ENCODE data around the gene COL4A2.

The COL4A2 gene

DNA sequence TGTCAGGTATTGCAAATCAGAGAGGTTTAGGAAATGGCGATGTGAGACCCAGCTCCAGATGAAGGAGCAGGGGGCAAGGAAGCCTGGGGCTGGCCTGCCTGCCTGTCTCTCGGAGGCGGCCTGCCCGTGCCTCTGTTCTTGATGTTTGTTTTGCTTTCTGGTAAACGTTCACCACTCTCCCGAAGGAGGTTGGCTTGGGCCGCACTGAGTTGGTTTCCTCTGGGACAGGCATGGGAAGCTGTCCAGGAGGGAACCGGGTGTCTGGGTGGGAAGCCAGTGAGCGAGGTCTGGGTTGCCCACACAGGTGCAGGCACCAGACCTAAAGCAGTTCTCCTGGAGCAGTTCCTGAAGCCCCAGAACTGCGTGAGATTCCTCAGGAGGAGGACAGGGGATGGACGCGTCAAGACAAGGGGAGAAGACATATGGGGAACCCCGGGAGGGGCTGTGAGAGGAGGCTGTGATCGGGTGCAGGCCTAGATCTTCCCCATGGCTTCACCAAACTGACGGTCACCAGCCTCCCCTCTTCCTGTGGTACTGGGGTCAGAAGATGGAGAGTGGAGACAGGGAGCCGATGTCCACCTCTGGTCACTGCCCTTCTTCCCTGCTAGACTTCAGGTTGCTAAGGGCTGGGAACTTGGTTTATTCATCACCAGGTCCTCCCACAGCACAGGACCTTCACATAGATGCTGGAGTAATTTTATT is 15.2 kb downstream of the COL4A2 start:
- no peak for DNase-seq (ENCODE audit: low spot score)

DNA sequence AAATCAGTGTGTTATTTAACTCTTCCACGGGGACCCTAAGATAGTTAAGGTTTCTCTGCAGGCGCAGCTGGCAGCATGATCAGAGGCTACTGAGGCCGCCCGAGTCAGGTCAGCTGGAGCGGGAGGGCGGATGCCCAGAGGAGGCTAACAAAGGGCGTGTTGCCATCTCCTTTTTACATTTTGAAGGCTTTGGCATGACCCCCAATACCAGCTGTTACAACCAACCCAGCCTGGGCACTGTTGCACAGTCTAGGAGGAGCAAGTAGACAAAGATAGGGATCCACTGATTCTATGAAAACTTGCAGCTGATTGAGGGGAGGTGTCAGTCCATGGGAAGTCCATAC is 15.7 kb downstream of the COL4A2 start:
- DNase-seq (ENCODE audit: low spot score): no peak

DNA sequence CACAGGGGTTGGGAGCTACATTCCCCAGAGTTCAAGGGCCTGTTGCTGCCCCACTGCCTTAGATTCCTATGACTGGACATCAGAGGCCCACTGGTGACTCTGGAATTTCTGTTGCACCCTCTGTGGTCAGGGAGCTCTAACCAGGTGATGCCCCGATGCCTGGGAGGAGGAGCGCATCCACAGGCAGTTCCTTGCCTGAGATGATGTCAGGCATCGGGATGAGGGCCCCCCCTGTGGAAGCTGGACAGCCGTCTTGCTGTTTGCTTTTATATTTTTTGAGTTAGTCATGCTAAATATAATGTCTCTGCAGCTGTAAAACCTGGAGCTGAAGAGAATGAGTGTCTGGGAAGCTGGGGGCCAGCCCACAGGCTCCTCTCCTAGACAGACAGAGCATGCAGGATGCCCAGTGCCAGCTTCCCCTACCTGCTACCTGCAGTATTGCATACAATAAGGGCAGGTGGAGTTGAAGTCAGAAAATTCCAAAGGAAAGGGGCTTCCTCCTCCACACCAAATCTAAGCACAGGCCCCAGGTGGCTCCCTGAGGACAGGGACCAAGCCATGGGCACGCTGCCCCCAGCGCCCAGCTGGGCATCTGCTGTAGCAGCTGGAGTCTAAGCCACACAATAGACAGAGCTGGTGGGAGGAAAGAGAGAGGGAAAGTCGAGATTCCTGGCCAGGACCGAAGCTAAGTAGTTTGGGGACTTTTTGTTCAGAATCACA is 16.2 kb downstream of the COL4A2 start:
- peak; percentile 29 for DNase-seq (ENCODE audit: low spot score)

DNA sequence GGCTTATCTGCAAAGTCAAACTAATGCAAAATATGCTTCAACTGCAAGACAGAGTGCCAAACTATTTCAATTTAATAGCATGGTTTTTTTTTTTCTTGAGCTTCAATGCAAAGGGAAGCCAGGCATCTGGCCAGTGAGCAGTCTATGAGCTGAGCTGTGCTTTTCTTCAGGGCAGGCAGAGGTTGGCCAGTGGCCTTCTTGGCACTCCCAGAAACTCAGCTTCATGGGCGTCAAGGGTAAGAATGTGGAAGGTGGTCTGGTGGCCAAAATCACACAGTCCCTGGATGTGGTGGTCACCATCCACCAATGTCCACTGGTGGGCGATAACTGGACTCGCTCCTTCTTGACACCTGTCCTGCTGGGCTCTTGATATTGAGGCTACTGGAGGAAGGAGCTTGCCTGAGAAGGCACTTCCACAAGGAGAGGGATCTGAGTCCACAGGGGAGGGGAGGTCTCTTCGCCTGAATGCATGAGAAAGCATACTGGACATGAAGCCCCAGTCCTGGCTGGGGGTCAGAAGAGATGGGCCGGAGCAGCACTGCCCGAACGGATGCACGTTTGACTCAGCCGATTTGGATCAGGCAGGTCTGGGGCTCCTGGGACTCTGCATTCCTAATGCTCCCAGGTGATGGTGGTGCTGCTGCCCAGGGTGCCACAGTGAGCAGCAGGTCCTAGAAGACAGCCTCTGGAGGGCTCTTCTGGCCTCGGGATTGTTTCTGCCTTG is 17.1 kb downstream of the COL4A2 start:
- no peak for DNase-seq (ENCODE audit: low spot score)

GRCh38 chr13:110326263-110326904 is 19.3 kb downstream of the COL4A2 start:
- no peak for DNase-seq (ENCODE audit: low spot score)

- DNase-seq (ENCODE audit: low spot score): peak; percentile 76
Observed at GRCh38 chr13:110327051-110327721, 20.1 kb downstream of the COL4A2 start.

GRCh38 chr13:110328573-110328972 is 21.5 kb downstream of the COL4A2 start:
- no peak for DNase-seq (ENCODE audit: low spot score)

DNA sequence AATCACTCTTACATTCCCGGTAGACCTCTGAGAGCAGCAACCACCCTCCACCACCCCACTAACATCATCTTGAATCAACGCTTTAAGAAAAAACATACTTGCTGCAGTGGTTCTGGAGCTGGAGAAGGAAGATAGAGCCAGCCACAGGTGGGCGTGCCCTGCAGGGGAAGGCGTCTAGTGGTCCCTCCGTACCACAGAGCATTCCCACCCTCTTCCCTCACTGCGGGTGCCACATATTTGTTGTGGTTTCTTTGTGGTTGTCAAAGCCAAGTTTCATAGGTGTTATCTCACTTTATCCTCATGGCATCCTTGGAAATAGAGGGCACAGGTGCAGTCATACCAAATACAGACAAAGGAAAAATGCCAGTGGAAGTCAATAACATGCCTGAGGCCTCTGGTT is 22.2 kb downstream of the COL4A2 start:
- no peak for DNase-seq (ENCODE audit: low spot score)

- DNase-seq (ENCODE audit: low spot score): no peak
Observed at GRCh38 chr13:110329798-110330461, 22.8 kb downstream of the COL4A2 start.

- no peak for DNase-seq (ENCODE audit: low spot score)
Observed at GRCh38 chr13:110330491-110331011, 23.5 kb downstream of the COL4A2 start.

DNA sequence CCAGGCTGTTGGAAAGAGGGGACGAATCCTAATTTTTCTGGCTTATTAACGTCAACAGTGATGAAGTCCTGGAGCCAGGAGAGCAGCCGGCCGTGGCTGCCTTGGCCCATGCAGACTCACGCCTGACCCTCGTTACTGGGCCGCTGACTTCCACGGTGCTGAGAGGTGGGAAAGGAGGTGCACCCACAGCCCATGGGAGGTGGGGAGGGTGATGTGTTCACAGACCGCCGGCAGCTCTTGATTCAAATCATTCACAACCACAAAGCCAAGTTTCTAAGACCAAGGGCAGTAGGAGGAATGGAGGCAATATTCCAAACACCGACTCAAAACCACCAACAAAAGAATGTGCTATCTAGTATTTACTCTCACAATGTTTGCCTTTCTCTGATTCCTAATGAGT is 24.3 kb downstream of the COL4A2 start:
- DNase-seq (ENCODE audit: low spot score): no peak

DNA sequence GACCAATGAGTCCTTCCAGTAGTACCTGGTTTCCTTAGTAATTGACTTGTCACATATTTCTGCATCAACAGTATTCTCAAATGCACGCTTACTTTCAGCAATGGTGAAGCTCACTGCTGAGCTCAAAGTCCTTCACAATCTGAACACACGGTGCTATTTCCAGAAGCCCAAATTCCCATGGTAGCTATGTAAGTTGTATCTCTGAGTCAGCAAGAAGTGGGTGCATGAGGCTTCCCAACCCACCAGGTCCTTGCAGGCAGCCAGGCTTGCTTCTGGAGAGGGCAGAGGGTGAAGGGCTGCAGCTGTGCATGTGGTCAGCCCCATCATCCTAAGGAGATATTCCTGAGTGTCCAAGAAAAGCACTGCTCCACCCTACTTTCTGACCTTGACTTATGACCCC is 25.7 kb downstream of the COL4A2 start:
- DNase-seq (ENCODE audit: low spot score): no peak

GRCh38 chr13:110333837-110334236 is 26.8 kb downstream of the COL4A2 start:
- DNase-seq (ENCODE audit: low spot score): no peak

DNA sequence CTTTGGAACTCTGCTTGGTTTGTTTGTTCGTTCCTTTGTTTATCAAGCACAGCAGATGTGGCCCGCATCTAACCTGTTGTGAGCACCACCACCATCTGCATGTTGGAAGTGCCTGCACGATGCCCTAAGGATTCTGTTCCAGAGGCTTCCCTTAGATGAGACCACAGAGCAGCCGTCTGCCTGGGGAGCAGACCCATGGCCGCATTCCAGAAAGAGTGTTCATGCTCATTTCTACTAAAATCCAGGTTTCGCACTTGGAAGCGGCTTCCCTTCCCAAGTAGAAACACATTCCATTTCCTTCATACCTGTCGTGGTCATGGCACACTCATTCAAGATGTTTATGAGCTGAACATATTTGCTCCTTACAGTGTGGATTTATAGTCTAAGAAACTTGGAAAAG is 27.2 kb downstream of the COL4A2 start:
- DNase-seq (ENCODE audit: low spot score): no peak

DNA sequence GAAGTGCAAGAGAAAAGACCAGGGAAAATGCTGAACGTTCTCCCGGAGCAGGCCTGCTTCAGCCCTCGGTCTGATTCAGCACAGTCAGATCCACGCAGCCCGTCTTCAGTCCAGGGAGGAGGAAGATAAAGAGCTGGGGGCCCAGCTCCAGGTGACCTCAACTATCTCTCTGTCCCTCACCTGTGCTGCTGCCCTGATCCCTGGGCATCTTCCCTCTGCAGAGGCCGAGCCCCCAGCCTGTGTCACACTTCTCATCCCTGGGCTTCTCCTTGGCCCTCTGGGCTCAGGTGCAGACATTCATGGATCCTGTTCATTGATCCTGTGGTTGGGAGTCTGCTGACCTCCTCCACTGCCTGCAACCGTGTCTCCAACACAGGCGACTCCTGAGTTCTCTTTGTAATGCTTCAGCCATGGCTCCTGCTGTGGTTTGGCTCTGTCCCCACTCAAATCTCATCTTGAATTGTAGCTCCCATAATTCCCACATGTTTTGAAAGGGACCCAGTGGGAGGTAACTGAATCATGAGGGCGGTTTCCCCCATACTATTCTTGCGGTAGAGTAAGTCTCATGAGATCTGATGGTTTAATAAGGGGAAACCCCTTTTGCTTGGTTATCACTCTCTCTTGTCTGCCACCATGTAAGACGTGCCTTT is 27.9 kb downstream of the COL4A2 start:
- DNase-seq (ENCODE audit: low spot score): no peak

DNA sequence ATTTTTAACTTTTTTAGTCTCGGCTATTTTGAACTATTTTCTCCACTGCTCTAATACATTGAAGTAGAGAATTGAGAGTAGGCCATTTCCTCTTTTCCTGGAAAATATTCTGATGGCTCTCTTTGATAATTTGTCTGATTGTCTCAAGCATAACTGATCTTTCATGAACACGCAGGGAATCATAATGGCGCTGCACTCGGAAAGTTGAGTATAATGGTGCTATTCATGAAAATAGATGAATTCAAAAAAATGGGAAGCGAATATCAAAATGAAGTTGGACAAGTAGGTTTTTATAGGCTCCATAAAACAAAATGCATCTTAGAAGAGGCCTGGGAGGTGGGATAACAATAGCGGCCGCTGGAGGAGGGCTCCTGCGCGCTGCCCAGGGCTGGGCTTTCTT is 29.0 kb downstream of the COL4A2 start:
- DNase-seq (ENCODE audit: low spot score): no peak

GRCh38 chr13:110336681-110337080 is 29.6 kb downstream of the COL4A2 start:
- DNase-seq (ENCODE audit: low spot score): no peak

DNA sequence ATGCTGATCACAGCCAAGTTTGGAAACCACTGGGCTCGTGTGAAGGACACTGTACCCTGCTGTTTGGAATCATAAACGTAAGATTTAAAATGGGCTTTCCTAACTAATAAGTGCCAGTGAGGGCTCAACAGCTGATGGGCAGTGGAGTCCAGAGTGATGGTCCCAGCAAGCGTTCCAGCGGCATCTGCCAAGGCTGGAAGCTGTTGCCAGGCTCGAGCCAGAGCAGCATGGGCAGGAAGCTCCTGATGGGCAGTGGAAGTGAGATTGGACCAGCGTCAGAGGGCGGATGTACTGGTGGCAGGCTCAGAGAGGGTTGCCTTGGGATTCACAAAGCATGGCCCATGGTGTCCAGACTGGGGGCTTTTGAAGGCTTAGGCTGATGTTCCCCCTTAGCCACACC is 30.2 kb downstream of the COL4A2 start:
- no peak for DNase-seq (ENCODE audit: low spot score)

- no peak for DNase-seq (ENCODE audit: low spot score)
Observed at GRCh38 chr13:110338441-110339101, 31.5 kb downstream of the COL4A2 start.

GRCh38 chr13:110339263-110339662 is 32.2 kb downstream of the COL4A2 start:
- no peak for DNase-seq (ENCODE audit: low spot score)
